ENCODE data around the gene PDE4D. TPM values are rescaled to one million over a fixed set of nuclear protein-coding genes. Genes with fewer than 3 reads are reported as not detected.

Gene PDE4D
- total RNA-seq, 1 experiment from 2014 or later = 2.1 TPM

GRCh38 chr5:59489551-59489950, 404.0 kb downstream of the PDE4D start:
- Histone ChIP-seq H3K4me1 (ENCODE audit: insufficient read depth, low read length) (peaks cover 3% of the 10 kb centered on the region; the same call in 1 of the 2 replicates), H3K14ac (ENCODE audit: insufficient read depth, low read length) (no peak overlapping the region), H2BK5ac (ENCODE audit: insufficient read length, low read length) (no peak overlapping the region), H4K20me1 (ENCODE audit: control insufficient read depth, insufficient read depth, insufficient read length) (no peaks in the 10 kb centered on the region), H3K23me2 (ENCODE audit: insufficient read length, low read depth, low read length, poor library complexity, severe bottlenecking) (no peaks in the 10 kb centered on the region), H4K8ac (replicated peaks; ENCODE audit: insufficient read length, low read depth, low read length) (no peak overlapping the region), H3K79me1 (ENCODE audit: insufficient read depth, low read depth, low read length, poor library complexity, severe bottlenecking) (no peaks in the 10 kb centered on the region), H2BK20ac (ENCODE audit: low read depth, low read length, poor library complexity, severe bottlenecking) (no peak overlapping the region), H3T11ph (ENCODE audit: low read length) (no peak overlapping the region), H2BK12ac (ENCODE audit: insufficient read length, low read depth, low read length) (no peak overlapping the region), H3K27me3 (ENCODE audit: insufficient read depth, low read length) (no peaks in the 10 kb centered on the region), H2AK5ac (ENCODE audit: insufficient read length, low read length) (no peak overlapping the region), H2AFZ (ENCODE audit: low read length) (no peak overlapping the region), H3K4ac (ENCODE audit: low read depth, low read length) (no peak overlapping the region), H3K79me2 (ENCODE audit: insufficient read depth, low read length) (no peaks in the 10 kb centered on the region), H3K56ac (ENCODE audit: insufficient read length, low read depth, low read length) (no peak overlapping the region), H2BK120ac (ENCODE audit: low read depth, low read length, poor library complexity, severe bottlenecking) (no peak overlapping the region), H2BK15ac (ENCODE audit: low read depth, low read length) (no peak overlapping the region), H3K9me3 (ENCODE audit: control insufficient read depth, low read depth, low read length) (no peaks in the 10 kb centered on the region), H3K27ac (ENCODE audit: insufficient read length, low read depth, low read length) (no peak overlapping the region), H3K18ac (ENCODE audit: insufficient read length, low read depth, low read length) (no peak overlapping the region), H3K23ac (ENCODE audit: insufficient read length, low read depth, low read length) (no peak overlapping the region), H4K91ac (ENCODE audit: insufficient read length, low read depth, low read length) (no peak overlapping the region), H3K9ac (ENCODE audit: extremely low read depth, insufficient read length, low read length) (no peak overlapping the region), H3K4me2 (ENCODE audit: insufficient read depth, insufficient read length, low read length) (no peak overlapping the region), H4K5ac (ENCODE audit: insufficient read length, low read depth, low read length) (no peak overlapping the region)
- Mint-ChIP-seq H3K4me3 (no peak overlapping the region), H3K9me3 (no peaks in the 10 kb centered on the region), H3K36me3 (ENCODE audit: insufficient read depth in 1 of 3, low read depth in 3 of 3) (no peaks in the 10 kb centered on the region), H3K27me3 (ENCODE audit: low read depth) (no peaks in the 10 kb centered on the region), H3K27ac (no peak overlapping the region), H3K4me1 (peaks cover 14 to 16% of the 10 kb centered on the region in 2 experiments)
- no peak for TF ChIP-seq CTCF (conservative IDR thresholded peaks at IDR 0.05)
- no peak for DNase-seq
- no CpG with 5 or more reads among the region's 1 CpG for WGBS (ENCODE audit: extremely low coverage, insufficient read length, low lambda C conversion rate)
